ENCODE results near the gene HPX.

The HPX gene

DNA sequence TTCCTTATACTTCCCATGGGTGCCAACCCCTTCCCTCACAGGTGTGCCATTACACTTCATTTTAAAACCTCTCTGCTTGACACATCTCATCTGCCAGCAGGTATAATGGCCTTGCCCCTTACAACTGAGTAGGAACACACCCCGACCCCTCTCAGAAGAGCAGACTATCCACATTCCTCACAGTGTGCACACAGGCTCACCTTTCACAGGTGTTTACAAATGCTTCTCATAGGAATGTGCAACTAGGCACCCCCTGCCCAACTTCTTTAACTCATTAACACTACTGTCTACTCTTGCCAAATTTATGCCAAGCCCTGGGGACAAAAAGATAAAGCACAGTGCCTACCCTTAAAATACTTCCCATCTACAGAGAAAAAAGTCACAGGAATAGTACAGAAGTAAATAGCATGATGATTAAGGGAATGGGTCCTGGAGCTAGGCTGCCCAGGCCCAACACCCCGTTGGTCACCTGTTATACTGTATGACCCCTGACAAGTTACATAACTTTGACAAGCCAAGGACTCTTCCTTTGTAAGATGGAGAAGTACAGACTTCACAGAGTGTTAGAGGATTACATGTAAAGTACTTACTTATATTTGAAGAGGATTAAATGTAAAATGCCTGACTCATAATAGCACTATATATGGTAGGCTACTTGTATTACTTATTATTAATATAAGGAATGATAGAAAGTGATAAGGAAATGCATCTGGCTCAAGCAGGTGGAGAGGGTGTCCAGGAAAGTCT is 17.7 kb upstream of the HPX start:
- no peak for DNase-seq

DNA sequence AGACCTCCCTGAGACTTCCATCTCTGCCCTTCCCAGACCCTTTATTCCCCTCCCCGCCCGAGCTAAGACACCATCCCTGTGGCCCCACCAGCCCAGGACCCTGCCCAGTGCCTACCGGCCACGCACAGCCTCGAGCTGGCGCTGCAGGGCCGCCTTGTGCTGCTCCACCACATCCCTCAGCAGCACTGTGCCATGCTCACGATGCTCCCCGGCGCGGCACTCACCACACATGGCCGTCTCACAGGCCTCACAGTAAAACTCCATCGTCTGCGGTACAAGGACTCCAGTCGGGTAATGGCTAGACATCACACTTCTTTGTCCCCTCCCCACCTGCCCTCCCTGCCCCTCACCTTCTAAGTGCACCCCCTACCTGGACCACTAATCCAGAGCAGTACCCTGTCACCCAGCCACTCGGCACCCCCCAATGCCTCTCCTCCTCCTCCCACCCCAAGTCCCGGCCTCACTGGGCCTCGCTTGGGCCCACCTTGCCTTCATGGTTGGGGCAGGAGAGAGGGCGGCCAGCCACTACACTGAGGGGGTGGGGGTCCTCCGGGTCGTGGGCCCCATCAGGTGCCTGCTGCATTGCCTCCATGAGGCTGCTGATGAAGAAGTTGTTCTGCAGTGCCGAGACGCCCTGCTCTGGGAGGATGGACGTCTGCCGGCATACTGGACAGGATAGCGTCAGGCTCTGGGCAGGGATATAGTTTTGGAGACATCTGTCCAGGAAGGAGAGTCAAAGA is 17.0 kb upstream of the HPX start:
- DNase-seq = no peak

DNA sequence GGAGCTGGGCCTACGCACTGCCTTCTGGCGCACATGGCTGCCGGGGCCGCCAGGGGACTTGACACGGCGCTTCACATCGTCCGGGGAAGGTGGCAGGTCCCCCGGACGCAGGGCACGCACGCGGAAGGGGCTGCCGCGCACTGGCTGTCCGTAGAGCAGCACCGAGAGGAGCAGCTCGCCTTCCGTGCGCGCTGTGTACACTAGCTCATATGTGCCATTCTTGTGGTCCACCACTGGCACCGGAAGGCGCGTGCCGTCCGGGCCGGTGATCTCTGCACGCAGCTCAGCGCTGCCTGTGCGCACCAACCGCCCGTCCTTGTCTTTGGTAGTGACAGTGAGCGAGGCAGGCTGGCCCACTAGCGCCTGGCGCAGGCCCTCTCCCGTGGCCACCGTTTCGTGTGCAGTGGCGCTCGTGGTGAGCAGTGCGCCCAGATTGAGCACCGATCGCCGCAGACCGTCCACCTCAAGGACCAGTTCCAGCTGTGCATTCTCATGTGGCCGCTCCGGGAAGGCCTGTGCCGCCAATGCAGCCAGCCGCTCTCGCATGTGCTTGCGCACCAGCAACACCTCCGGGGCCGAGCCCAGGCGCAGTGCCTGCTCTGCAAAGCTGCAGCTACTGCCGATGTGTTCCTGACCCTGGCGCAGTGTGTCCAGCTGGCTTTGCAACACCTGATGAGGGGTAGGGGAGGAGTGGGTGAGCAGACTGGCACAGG is 15.7 kb upstream of the HPX start:
- no peak for DNase-seq

DNA sequence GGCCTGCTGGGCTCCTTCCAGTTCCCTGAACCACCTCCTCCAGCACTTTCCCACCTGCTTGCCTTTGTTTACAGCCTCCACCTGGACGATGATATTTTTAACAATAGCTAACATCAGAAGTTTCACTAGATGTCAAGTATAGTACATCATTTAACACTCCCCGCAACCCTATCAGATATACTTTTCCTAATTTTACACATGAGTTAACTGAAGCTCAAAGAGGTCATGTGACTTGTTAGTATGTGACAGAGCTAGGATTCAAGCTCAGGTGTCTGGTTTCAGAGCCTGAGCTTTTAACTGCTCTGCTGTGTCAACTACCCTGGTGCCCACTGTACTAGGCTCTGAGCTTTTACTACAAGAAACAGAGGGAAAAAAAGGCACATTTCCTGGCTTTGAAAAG is 14.3 kb upstream of the HPX start:
- DNase-seq = no peak

DNA sequence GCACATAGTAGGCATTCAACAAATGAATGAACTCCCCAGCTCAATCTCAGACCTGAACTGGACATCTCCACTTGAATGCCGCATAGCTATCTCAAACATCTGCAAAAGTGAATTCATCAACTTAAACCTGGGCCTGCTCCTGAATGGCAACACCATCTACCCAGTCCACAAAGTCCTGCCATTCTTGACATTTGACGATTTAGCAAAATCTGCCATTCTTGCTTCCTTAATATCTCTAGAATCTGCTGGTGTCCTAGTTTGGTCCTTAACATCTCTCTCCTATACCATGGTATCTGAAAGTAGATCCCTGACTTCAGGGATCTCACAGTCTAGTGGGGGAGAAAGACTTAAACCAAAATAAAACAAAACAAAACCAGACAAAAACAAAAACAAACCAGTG is 12.4 kb upstream of the HPX start:
- no peak for DNase-seq

DNA sequence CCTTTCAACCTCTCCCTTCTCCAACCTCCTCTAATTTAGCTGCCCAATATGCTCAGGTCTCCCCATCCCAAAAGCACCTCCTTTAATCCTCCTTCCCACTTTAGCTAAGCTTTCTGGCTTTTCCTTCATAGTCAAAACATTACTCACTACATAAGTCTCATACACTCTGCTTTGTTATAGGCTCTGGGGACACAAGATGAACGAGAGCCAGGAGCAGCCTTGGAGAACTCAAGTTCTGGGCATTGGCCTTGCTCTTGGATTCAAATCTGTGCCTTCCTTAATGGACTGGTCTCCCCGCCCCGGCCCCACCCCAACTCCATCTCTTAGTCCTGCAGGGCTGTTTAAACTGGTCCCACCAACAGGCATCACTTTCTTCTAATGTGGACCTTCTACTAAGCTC is 11.4 kb upstream of the HPX start:
- DNase-seq = no peak

DNA sequence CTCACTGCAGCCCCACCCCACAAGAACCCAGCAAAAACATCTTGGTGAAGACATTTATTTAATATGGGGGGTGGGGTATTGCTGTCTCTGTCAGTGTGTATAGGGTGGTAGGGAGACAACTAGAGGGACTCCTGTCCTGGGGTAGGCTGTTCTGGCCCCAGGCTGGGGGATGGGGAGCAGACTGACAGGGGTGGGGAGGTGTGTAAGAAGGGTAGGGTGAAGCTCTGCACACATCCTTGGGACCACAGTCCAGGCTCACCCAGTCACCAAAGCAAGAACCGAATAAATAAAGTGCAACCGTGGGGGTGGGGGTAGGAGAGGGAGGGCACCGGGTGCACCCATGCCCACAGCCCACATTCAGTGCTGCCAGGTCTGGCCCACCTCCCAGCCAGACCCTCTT is 7.8 kb upstream of the HPX start:
- no peak for DNase-seq

DNA sequence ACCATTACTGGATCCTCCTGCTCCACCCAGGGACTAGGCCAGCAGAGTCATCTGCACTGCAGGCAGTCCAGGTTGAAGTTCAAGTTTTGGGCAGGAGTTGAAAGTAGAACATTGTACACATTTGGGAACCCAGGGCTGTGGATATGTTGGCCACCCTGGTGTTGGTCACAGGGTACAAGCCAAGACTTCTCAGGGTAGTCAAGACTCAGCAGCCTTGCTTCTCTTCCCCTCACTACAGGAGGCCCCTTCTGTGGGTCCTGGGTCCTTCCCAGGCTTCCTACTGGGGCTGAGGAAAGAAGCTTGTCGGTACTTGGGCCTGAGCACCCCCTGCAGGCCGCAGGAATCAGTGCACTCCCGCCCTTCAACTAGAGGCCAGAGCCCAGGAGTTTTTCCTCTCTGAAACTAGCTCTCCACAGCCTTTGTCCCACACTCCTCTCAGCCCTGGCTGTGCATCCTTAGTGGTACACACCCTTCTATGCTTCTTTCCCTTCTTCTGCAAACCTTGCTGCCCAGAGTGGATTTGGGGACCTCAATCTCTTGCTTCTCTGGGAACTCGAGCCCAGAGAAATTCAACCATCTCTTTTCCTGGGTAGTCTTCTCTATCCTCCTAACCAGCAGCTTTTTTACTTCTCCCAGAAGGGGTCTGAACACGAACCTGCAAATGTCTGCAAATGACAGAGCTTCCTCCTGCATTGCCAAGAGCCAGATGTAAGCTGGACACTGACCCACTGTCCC is 2.6 kb upstream of the HPX start:
- DNase-seq = no peak

DNA sequence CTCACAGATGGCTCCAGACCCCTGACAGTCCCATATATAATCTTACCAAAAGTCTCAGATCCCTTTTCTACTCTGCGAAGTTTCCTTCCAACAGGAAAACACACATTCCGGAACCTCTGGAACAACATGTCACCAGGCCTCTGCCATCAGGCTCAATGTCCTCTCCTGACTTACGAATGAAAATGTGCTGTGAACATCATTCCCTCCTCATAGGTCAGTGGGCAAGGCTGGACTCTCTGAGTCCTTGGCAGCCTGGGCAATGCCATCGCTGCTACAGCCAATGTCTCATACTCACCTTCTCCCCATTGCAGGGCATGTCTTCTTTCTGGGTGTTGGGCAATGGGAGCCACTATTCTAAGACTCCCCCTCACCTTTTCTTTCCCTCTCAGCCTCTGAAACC is 1.7 kb upstream of the HPX start:
- no peak for DNase-seq

DNA sequence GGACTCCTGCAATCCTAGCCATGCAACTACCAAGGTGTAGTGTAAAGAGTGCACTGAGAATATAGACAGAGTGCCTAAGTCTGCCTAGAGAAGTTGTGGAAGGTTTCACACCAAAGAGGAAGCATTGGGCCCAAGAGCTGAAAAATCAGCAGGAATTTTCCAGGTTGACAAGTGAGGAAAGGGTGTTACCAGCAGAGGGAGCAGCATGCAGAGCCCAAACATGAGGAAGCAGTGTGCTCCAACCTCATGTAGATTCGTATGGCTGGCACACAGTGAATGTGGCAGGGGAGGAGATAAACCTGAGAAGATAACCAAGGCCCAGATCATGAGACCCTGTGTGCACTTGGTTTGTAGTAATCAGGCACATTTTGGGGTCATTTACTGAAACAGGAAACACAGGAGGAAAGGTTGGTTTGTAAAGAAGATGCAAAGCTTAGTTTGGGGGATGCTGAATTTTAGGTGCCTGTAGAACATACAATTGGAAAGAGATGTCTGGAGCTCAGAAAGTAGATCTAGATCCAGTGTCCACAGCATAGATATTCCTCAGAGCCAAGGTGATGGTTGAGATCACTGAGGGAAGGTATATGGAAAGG is 1.7 kb downstream of the HPX start:
- DNase-seq = peak; percentile 39

DNA sequence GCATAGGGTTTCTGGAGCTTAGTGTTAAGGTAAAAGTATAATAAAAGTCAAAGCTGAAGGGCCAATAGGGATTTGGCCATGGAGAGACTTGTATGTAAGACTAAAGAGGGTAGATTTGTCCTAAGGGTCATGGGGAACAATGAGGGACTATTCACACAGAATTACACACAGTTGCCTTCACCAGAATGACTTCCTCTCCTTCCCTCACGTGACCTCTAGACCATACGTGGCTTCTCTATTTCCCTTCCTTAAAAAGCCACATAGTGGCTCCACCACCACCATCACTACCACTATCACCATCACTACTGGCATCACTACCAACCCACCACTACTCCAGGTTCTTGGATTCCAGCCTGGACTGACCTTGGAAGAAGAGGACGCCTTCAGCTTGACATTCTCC is 2.8 kb downstream of the HPX start:
- DNase-seq = no peak

DNA sequence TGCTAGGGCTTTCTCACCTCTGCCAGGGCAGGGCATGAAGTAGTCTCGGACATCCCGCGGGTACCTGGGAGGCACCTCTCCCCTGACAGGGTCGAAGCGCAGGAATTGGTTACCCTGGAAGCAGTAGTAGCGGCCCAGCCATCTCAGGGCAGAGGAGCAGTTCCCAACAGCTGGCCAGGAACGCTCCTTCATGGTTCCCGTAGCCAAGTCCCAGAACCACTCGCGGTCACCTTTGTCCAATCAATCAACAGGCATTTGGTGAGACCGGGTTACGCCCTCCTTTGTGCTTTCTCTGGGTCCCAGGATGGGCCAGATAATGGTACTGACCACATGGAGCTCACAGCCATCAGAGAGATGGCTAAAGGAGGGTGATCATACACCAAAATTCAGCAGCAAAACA is 3.4 kb downstream of the HPX start:
- no peak for DNase-seq

DNA sequence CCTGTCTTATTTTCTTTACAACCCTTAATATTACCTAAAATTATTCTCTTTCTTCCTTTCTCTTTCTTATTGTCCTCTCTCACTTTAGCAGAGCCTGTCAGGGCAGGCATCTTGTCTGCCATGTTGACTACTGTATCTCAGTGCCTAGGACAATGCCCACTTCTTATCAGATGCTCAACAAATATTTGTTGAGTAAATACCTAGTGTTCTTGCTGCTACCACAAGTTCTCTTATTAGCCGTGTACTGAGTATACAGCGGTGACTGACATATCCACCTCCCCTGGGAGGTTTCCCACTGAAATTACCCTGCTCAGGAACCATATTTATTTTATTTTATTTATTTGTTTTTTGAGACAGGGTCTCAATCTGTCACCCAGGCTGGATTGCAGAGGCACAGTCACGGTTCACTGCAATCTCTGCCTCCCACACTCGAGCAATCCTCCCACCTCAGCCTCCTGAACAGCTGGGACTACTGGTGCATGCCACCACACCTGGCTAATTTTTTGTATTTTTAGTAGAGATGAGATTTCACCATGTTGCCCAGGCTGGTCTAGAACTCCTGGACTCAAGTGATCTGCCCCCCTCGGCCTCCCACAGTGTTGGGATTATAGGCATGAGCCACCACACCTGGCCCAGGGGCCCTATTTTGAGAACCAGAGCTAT is 6.7 kb downstream of the HPX start:
- no peak for DNase-seq

DNA sequence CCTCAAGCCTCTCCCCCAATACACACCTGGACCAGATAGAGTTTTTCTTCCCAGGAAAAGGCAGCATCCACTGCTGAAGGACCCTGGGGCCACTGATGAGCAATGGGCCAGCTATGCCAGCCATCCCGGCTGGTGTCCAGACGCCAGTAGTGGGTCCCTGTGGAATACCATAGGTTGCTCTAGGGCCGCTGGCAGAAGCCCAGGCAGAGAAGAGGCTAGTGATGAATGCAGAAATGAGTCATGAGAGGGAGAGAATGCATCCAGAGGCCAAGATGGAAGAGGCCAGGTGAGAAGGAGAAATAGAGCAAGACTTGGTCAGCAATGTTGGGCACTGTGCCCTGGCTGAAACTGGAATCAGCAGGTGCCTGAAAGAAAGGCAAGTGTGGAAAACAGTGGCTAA is 8.9 kb downstream of the HPX start:
- no peak for DNase-seq

DNA sequence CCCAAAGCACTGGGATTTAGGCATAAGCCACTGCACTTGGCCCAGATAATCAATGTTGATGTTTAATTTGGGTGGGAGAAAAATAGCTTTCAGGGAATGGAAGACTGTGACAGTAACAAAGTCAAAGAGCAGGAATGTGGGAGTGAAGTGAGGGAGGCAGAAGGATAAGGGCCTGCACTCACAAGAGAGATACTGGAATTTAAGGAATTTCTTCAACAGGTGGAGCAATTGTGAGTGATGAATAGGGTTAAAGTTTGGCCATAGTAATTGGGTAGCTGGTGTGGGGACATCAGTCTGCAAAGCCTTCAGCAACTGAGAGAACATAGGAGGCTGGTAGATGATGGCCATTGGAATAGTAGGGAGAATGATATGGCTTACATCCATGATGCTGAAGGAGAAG is 13.3 kb downstream of the HPX start:
- no peak for DNase-seq

DNA sequence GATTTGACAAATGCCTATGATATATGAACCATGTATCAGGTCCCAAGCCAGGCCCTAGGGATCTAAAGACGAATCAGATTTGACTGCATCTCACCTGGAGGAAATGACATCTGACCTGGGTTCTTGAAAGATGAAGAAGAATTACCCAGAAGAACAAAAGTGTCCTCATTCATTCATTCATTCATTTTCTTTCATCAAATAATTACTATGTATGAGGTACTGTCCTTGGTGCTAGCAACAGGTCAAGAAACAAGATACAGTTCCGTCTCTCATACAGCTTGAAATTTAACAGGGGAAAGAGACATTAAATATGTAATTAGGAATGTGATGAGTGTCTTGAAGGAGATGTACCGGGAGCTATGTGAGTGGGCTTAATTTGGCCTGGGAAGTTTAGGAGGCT is 20.1 kb downstream of the HPX start:
- DNase-seq = no peak

DNA sequence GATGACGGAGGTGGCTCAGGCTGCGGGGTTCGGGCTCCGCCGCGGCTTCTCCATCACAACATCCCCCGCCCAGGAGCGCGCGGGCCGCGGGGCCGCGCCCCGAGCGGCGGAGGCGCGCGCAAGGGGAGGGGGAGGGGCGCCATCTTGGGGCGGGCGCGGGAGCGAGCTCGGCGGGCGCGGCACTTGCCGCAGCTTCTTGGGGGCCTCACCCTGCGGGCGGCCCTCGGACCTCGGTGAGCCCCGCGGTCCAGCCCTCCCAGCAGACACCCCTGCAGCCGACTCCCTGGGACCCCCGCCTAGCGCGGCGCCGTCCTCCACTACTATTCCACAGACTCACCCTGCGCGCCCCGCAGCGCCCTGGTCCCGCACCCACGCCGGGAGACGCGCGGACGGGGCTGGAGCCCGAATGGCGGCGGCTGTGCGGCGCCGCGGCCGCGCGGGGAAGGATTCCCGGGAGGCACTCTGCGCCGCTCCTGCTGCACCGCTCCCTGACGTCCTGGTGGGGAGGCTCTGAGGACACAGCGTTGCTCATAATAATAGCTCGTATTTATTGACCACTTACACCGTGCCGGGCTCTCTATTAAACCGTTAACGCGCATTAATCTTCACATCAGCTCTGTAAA is 21.7 kb downstream of the HPX start, which contains the start of gene APBB1:
APBB1 (minus strand) TSS at position 86 of the 623 bp plus-strand sequence. CDS start 7,747 bp downstream, outside the sequence.
- peak; percentile 59 for DNase-seq

DNA sequence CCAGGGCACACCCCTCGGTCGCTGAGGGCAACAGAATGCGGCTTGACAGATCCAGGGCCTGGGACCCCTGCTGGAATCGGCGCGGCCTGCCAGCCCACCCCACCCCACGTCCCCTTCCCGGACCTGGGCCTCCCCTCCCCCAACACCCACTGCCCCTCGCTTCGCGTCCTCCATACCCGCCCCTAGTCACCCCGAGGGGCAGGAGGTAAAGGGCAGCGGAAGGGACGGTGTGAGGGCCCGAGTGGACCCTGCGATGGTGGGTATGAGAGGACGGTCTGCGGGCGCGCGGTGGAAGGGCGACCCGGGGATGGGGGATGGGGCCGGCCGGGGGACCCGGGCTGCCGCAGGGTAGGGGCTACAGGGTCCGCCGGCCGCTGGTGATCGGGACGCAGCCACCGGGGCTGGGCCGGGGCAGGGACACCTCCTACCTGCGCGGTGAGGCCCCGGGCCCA is 22.2 kb downstream of the HPX start:
- DNase-seq = no peak

DNA sequence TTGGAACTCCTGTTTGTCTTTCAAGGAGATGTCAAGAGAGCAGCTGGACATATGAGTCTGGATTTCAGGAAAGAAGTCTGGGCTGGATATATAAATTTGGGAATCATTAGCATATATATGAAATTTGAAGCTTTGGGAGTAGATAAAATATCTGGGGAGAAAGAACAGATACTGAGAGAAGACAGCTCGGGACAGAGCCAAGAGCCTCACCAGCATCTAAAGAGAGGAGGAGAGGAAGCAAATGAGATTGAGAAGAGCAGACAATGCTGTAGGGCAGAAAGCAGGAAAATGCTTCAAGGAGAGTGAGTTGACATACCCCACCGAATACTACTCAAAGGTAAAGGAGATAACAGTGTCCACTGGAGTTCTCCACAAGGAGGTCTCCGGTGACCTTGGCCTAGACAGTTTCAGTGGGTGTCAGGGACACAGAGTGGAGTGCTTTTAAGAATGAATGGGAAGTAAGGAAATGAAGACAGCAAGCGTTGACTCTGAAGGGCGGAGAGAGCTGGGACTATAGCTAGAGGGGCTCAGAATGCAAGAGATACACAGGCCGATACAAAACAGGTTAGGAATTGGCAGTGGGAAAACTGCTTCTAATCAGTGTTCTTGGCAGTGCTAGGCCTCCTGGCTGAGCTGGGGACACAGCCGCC is 22.8 kb downstream of the HPX start:
- DNase-seq = no peak

DNA sequence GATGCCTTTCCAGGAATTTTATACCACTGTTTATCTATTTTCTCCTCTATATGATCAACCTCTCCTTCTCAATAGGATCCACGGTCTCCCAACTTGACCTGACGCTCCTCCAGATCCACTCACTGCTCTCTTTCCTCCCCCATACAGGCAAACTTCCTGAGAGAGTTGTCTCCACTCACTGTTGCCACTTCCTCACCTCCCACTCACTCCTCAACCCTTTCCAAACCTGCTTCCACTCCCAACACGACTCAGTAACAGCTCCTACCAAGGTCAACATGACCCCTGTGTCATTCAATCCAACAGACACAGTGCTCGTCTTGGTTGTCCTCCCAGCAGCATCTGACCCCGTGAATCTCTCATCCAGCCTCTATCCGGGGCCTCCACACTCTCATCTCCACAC is 25.0 kb downstream of the HPX start:
- no peak for DNase-seq

DNA sequence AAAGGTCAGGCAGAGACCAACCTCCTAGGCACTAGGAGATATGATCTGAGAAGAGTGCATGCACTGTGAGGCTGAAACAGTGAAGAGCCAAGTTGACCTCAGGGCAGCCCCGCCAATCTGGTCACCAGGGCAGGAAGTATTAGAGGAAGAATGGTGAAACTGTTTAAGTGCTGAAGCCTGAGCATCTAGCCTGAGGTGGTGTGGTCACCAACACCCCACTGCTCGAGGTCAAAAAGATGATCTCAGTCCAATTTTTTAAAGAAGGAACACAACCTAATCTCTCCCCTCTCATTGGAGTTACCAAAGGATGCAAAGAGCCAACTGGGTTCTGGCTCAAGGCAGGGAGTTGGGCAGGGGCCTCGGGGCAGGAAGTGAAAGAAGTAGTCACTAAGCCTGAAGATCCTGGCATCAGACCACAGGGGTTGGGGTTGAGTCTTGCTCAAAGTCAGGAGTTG is 25.9 kb downstream of the HPX start:
- no peak for DNase-seq

All from COR-L47 (cell line).